Measurements from ENCODE around the gene POLR3B.

DNA sequence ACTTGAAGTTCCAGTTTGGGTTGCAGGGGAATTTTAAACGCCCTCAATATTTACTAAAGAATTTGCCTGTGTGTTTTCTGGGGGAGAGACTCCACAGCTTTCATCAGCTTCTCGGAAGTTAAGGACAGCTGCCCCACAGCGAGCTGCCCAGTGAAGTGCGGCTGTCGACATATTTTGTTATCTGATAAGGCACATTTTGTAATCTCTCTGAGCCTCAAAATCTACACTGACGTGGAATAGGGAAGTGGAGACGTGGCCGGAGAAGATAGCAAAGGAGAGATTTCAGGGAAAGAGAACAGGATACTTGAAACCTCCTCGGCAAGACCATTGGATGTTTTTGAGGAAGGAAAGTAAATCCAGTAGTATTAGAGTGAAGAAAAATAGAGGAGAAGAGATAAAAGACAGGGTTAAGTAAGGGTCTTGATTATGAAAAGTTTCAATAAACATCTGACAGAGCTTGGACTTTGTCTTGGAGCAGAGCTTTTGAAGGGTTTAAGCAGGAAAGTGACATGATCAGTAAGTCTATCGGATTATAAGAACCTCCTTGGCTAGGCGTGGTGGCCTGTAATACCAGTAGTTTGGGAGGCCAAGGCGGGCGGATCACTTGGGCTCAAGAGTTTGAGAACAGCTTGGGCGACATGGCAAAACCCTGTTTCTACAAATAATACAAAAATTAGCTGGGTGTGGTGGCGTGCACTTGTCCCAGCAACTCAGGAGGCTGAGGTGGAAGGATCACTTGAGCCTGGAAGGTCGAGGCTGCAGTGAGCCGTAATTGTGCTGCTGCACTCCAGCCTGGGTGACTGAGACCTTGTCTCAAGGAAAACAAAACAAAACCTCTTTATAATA lies 1.1 kb downstream of the POLR3B start:
- TF ChIP-seq, protein P1, sequence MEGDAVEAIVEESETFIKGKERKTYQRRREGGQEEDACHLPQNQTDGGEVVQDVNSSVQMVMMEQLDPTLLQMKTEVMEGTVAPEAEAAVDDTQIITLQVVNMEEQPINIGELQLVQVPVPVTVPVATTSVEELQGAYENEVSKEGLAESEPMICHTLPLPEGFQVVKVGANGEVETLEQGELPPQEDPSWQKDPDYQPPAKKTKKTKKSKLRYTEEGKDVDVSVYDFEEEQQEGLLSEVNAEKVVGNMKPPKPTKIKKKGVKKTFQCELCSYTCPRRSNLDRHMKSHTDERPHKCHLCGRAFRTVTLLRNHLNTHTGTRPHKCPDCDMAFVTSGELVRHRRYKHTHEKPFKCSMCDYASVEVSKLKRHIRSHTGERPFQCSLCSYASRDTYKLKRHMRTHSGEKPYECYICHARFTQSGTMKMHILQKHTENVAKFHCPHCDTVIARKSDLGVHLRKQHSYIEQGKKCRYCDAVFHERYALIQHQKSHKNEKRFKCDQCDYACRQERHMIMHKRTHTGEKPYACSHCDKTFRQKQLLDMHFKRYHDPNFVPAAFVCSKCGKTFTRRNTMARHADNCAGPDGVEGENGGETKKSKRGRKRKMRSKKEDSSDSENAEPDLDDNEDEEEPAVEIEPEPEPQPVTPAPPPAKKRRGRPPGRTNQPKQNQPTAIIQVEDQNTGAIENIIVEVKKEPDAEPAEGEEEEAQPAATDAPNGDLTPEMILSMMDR (IDR thresholded peaks at IDR 0.05): no peak
- TF ChIP-seq EP300 (IDR thresholded peaks at IDR 0.05; ENCODE audit: low read depth): no peak
- no peak for TF ChIP-seq POLR2A (IDR thresholded peaks at IDR 0.05)

All from transverse colon (tissue), 3 donors.